SU-DHL-6 (cell line): ENCODE results near the gene NOVA1.

Experiments used
- CTCF ChIP-seq: fragments of 200-600 bp; sonication (generic); IDR thresholded peaks from one replicate; pipeline ENCODE4 v1.5.1; 2017; ENCODE audit warnings: antibody characterized with exemption, mild to moderate bottlenecking, low read length, moderate library complexity; ENCODE audit not compliant: insufficient read depth, poor library complexity, severe bottlenecking
- EZH2phosphoT487 ChIP-seq: fragments of 200-600 bp; sonication (generic), shearing (Covaris generic); conservative IDR thresholded peaks from 2 replicates; pipeline ENCODE4 v1.6.1; 2018; ENCODE audit warnings: mild to moderate bottlenecking, antibody characterized with exemption, low read length, moderate library complexity, mixed read lengths

- no peak for TF ChIP-seq CTCF
- no peak for TF ChIP-seq EZH2phosphoT487
Observed at GRCh38 chr14:26597071-26597588, 703 bp downstream of the NOVA1 start.
